Esophagus squamous epithelium (tissue), 4 donors: ENCODE results near the gene NUDT15.

ENCODE experiments used
- POLR2A ChIP-seq, 4 donors: fragments of 450-650 bp; IDR thresholded peaks; one replicate each; pipeline ENCODE4 v1.6.1; 2017; ENCODE audit warnings: antibody characterized with exemption in 4 of 4, mild to moderate bottlenecking in 4 of 4, moderate library complexity in 3 of 4
- TF ChIP-seq, protein P1 (sequence below), 6 experiments: fragments of 450-650 bp in 4 of 6; fragments of 200-600 bp in 2 of 6; sonication (generic) in 2 of 6; IDR thresholded peaks; one replicate each; pipeline ENCODE4 v1.5.1; 2016 to 2019; ENCODE audit warnings: antibody characterized with exemption in 6 of 6, mild to moderate bottlenecking in 4 of 6, moderate library complexity in 4 of 6

DNA sequence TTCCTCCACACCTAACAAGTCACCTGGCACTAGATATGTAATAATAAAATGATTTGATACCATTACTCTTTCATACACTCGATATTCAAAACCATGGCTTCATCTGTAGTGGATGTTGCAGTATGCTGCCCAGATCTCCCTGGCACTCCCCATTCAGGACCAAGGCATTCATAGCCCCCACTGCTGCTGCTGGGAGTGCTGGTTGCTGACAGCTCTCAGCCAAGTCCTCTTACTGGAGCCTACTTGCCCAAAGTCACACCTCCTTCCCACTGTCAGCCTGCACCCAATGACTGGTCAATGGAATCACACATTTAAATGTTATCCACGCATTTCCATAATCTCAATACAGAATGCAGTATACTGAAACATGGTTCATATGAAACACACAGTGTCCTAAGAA lies 40.1 kb upstream of the NUDT15 start:
- TF ChIP-seq, protein P1, sequence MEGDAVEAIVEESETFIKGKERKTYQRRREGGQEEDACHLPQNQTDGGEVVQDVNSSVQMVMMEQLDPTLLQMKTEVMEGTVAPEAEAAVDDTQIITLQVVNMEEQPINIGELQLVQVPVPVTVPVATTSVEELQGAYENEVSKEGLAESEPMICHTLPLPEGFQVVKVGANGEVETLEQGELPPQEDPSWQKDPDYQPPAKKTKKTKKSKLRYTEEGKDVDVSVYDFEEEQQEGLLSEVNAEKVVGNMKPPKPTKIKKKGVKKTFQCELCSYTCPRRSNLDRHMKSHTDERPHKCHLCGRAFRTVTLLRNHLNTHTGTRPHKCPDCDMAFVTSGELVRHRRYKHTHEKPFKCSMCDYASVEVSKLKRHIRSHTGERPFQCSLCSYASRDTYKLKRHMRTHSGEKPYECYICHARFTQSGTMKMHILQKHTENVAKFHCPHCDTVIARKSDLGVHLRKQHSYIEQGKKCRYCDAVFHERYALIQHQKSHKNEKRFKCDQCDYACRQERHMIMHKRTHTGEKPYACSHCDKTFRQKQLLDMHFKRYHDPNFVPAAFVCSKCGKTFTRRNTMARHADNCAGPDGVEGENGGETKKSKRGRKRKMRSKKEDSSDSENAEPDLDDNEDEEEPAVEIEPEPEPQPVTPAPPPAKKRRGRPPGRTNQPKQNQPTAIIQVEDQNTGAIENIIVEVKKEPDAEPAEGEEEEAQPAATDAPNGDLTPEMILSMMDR (IDR thresholded peaks at IDR 0.05) = no peak
- TF ChIP-seq POLR2A (IDR thresholded peaks at IDR 0.05) = no peak
